ENCODE results near the gene RBX1.
"Not testable (repeated sequence)": the region's sequence is repeated elsewhere in the genome, so short reads cannot be mapped to it uniquely, and the experiment has no call there.

Gene RBX1

DNA sequence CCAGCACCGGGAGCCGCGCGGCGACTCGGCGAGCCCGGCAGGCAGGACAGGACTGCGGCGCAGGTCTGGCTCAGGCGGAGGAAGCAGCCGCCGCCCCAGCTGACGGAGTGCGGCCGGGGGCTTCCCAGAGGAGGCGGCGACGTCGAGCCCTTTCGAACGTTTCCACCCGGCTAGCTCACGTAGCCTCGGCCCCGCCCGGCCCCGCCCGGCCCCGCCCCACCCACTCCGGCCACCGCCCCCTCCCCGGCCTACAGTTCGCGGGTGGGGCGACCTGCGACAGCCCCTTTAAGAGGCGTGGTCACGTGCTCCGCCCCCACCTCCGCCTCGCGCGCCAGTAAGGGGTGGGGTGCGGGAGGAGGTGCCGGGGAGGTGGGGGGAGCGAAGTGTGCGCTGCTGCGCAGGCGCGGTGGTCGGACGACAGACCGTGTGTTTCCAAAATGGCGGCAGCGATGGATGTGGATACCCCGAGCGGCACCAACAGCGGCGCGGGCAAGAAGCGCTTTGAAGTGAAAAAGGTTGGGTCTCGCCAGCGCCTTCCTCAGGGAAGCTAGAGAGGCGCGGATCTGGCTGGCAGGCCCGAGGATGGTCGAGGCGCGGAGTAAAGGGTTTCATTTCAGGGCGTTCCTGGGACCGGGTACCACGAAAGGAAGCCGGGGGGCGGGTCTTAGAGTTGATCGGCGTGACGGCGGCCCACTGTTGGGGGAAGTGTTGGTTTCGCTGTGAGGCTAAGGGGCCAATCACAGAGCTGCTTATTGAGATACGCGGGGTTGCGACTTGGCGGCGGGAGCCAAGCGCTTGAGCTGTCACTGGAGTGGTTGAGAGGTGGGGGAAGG is at the start of gene RBX1:
TSS of gene RBX1 (plus strand) at position 417 of the 833 bp plus-strand sequence. CDS start at position 438, 21 bp downstream.
- Mint-ChIP-seq H3K27me3 (no peaks in the 10 kb centered on the region), H3K4me3 (peak within 1 kb of the TSS; percentile 99), H3K27ac (peak within 1 kb of the TSS; percentile 99 to 100), H3K9me3 (no peaks in the 10 kb centered on the region), H3K4me1 (peaks cover 25% of the 10 kb centered on the region)
- ATAC-seq (peak; percentile 91), DNase-seq (peak; percentile 99)

DNA sequence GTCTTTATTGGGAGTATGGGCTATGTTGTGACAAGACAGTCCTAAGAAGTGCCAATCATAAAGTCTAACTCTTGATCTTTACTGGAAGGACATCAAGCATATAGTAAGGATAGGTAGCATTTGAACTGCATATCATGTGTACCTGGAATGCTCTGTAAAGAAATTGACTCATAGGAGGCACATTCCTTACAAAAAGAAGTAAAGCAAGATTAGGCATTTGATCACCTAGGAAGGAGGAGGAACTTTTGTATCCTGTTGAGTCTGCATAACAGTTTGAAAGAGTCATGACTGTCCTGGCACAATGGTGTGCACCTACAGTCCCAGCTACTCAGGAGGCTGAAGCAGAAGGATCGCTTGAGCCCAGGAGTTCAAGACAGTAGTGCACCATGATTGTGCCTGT is 47.1 kb upstream of the RBX1 start:
- no peak overlapping the region for H3K4me3 Mint-ChIP-seq
- no peak for ATAC-seq
- H3K9me3 Mint-ChIP-seq: no peaks in the 10 kb centered on the region
- H3K4me1 Mint-ChIP-seq: peaks cover 4% of the 10 kb centered on the region
- H3K27ac Mint-ChIP-seq: no peak overlapping the region
- no peak for DNase-seq
- H3K27me3 Mint-ChIP-seq: no peaks in the 10 kb centered on the region

DNA sequence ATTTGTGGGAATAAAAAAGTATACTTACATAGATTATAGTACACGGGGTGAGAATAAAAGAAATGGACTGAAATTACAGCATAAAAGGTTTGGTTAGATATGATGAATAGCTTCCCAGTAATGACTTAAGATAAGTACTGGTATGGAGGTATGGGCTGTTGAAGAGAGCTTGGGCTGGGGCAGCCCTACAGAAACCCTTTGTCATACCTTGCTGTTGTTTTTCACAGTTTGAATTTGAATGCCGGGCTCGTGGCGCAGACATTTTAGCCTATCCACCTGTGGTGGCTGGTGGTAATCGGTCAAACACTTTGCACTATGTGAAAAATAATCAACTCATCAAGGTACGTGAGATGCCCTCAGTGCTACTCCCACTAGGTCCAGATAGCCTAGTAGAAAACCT is 42.3 kb upstream of the RBX1 start:
- H3K27ac Mint-ChIP-seq: no peak overlapping the region
- H3K4me3 Mint-ChIP-seq: no peak overlapping the region
- H3K9me3 Mint-ChIP-seq: no peaks in the 10 kb centered on the region
- H3K4me1 Mint-ChIP-seq: no peaks in the 10 kb centered on the region
- H3K27me3 Mint-ChIP-seq: no peaks in the 10 kb centered on the region
- ATAC-seq (no peak), DNase-seq (no peak)

DNA sequence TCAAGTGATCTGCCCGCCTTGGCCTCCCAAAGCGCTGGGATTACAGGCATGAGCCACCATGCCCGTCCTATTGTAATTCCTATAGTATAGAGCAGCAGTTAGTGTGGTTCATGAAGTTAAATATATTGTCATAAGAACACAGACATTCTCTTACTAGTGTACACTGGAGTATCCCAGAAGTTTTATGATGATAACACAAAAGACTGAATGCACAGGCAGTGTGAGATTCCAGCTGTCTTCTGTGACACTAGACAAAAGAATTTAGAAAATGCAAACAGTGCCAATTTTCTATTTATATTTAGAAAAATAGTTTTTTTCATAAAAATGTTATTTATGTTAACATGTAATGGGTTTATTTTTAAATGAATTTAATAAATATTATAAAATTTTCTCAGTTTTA is 39.4 kb upstream of the RBX1 start:
- Mint-ChIP-seq H3K27me3 (no peaks in the 10 kb centered on the region), H3K9me3 (no peaks in the 10 kb centered on the region), H3K27ac (no peak overlapping the region), H3K4me1 (no peaks in the 10 kb centered on the region), H3K4me3 (no peak overlapping the region)
- ATAC-seq: no peak
- no peak for DNase-seq

DNA sequence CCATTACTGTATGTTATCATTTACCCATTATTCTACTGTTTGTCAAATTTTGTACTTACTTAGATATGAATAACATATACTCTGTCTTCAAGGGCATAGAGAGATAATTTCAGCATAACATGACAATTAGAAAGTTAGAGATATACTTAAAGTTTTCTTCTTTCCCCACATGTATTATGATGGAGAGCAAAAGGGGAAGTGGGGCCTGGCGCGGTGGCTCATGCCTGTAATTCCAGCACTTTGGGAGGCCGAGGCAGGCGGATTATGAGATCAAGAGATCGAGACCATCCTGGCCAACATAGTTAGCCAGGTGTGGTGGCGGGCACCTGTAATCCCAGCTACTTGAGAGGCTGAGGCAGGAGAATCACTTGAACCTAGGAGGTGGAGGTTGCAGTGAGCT is 38.2 kb upstream of the RBX1 start:
- not testable (repeated sequence) for DNase-seq, H3K27me3 Mint-ChIP-seq

DNA sequence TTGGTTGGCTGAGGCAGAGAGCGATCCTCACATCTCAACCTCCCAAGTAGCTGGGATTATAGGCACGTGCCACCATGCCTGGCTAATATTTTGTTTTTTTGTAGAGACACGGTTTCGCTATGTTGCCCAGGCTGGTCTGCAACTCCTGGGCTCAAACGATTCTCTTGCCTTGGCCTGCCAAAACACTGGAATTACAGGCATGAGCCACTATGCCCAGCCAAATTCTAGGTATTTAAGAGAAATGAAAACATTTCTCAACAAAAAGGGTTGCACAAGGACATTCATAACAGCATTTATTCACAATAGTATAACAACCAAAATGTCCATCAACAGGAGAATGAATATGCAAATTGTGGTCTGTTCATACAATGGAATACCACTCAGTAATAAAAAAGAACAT is 31.7 kb upstream of the RBX1 start:
- Mint-ChIP-seq H3K4me3 (no peak overlapping the region), H3K27ac (no peak overlapping the region)
- no peak for ATAC-seq

More for the DNA sequence above, 38.2 kb upstream of the RBX1 start:
- H3K4me1 Mint-ChIP-seq, ATAC-seq, H3K9me3 Mint-ChIP-seq, H3K4me3 Mint-ChIP-seq: not testable (repeated sequence)
- peak overlapping the region; percentile 57 to 59 for H3K27ac Mint-ChIP-seq

DNA sequence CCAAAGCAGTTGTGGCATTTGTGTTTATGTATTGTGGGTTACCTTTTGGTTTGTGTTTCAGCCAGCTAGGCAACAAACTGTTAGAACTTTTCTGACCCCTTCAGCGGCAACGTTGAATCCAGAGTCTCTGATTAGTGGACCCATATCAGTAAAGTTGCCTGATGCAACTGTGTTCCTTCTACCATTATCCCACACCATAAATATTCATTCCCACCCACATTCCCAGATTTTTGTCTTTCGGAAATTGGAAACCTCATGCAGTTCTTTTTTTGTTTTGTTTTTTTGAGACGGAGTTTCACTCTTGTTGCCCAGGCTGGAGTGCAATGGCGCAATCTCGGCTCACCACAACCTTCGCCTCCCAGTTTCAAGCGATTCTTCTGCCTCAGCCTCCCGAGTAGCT is 30.7 kb upstream of the RBX1 start:
- DNase-seq: no peak
- Mint-ChIP-seq H3K27ac (no peak overlapping the region), H3K27me3 (no peaks in the 10 kb centered on the region), H3K4me3 (no peak overlapping the region), H3K4me1 (peaks cover 5% of the 10 kb centered on the region), H3K9me3 (no peaks in the 10 kb centered on the region)
- no peak for ATAC-seq

More for the DNA sequence above, 31.7 kb upstream of the RBX1 start:
- DNase-seq: no peak
- H3K9me3 Mint-ChIP-seq: no peaks in the 10 kb centered on the region
- no peaks in the 10 kb centered on the region for H3K27me3 Mint-ChIP-seq
- peaks cover 5% of the 10 kb centered on the region for H3K4me1 Mint-ChIP-seq

DNA sequence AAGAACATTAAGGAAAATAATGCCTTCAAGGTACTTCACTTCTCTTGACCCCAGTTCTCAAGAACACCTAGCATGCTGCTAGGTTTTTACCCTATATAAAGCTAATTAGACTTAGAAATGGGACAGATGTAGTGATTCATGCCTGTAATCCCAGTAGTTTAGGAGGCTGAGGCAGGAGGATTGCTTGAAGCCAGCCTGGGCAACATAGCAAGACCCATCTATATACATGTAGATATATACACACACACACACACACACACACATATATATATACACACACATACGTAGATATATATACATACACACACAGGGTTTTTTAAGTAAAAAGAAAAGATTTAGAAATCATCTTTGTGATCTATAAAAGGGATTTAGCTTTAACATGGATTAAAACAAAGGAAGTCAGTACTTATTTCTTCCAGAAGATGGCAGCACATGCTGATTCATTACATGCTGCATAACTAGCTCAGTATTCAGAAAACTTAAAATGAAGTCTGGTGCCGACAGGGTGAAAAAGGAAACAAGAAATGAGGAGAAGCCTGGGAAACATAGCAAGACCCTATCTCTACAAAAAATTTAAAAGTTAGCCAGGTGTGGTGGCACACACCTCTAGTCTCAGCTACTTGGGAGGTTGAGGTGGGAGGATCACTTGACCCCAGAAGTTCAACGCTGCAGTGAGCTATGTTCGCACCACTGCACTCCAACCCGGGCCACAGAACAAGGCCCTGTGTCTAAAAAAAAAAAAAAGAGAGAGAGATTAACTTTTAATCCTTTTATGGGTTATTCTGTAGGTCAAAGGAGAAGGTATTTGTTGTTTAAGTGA is 28.5 kb upstream of the RBX1 start:
- DNase-seq (peak; percentile 12 to 14), ATAC-seq (peak; percentile 81)
- Mint-ChIP-seq H3K27ac (peak overlapping the region in 1 of 2 donors; percentile 35), H3K9me3 (no peaks in the 10 kb centered on the region), H3K4me1 (peaks cover 5% of the 10 kb centered on the region), H3K27me3 (no peaks in the 10 kb centered on the region), H3K4me3 (no peak overlapping the region)

DNA sequence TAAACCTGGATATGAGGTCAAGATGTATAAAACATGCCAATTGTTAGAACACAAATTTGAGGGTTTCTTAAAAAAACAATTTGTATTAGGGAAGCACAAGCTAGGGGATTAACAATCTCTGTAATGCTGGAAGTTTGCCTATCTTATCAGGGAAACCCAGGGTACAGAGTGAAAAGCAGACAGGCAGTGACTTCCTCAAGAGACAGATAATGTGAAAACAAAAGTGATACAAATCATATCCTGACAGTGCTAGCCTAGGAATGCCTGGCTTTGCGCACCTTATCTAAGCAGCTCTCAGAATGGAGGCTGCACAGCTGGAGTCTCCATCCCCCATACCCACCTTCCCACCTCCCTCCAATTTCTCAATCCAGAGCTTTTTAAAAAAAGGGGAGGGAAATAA is 22.5 kb upstream of the RBX1 start:
- Mint-ChIP-seq H3K27me3 (no peaks in the 10 kb centered on the region), H3K27ac (no peak overlapping the region), H3K4me1 (no peaks in the 10 kb centered on the region), H3K4me3 (no peak overlapping the region), H3K9me3 (no peaks in the 10 kb centered on the region)
- no peak for ATAC-seq
- no peak for DNase-seq

DNA sequence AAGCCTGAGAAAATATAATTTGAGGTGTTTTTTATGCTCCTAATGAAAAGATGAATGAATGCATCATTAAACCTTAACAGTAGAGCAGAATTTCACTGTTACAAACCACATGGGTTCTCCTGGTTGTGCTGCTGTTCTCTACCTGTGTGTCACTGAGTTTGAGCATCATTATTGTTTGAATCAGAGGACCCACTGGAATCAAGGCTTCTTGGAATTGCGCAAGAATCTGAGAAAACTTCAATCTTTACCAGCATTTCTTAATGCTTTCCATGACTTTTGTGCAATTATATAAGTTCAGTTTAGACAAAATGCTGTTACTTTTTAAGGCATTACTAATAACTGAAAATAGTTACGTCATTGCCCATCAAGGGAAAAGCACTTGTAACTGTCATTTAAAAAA is 18.8 kb upstream of the RBX1 start:
- Mint-ChIP-seq H3K4me1 (no peaks in the 10 kb centered on the region), H3K27ac (no peak overlapping the region), H3K27me3 (no peaks in the 10 kb centered on the region), H3K9me3 (no peaks in the 10 kb centered on the region), H3K4me3 (no peak overlapping the region)
- ATAC-seq (no peak), DNase-seq (no peak)

DNA sequence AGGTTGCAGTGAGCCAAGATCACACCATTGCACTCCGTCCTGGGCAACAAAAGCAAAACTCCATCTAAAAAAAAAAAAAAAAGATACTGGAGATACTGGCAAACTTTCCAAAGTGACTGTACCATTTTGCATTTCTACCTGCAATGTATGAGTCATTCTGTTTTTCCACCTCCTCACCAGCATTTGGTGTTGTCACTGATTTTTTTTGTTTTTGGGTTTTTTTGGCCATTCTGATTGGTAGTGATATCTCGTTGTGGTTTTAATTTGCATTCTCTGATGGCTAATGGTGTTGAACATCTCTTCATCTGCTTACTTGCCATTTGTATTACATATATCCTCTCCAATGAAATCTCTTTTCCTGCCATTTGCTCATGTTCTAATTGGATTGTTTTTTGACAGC is 12.0 kb upstream of the RBX1 start:
- Mint-ChIP-seq H3K4me1 (peaks cover 9% of the 10 kb centered on the region), H3K27me3 (no peaks in the 10 kb centered on the region), H3K9me3 (no peaks in the 10 kb centered on the region), H3K4me3 (no peak overlapping the region), H3K27ac (no peak overlapping the region)
- DNase-seq (no peak), ATAC-seq (peak; percentile 48)

DNA sequence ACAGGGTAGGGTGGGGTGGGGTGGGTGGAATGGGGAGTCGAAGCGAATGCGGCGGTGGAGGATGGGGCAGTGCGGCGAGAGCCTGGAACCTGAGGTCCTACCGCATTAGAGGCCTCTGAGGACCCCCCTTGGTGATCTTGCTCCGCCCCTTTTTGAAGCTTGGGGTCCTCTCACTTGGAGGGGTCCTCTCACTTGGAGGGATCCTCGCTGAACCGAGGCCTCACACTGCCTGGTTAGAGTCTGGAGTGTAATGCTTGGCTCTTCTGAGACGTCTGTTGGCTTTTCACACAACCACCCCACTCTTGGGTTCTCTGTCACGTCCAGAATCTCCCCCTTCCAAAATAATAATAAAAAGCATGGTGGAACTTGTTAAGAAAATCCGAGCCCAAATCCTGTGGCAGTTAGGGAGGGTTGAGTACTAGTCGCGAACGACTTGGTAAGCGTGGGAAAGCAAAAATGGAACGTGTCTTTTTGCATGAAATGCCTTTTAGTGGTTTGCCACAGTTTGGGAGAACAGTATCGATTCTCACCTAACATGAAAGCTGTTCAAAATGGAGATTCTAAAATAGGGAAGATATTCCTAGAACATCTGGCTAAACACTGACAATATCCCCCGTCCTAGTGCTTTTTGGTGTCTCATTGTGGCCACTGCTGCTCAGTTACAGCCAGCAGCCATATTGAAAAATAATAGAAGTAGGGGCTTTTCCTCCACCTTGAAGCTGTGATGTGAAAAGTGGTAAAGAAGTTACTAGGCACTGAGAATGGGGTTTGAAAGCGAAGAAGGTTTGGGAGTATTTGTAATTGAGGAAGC is 822 bp downstream of the RBX1 start:
- H3K4me3 Mint-ChIP-seq: peak overlapping the region; percentile 99
- no peak for DNase-seq
- no peaks in the 10 kb centered on the region for H3K9me3 Mint-ChIP-seq
- no peaks in the 10 kb centered on the region for H3K27me3 Mint-ChIP-seq
- peaks cover 25% of the 10 kb centered on the region for H3K4me1 Mint-ChIP-seq
- peak overlapping the region; percentile 99 to 100 for H3K27ac Mint-ChIP-seq
- ATAC-seq: peak; percentile 1

DNA sequence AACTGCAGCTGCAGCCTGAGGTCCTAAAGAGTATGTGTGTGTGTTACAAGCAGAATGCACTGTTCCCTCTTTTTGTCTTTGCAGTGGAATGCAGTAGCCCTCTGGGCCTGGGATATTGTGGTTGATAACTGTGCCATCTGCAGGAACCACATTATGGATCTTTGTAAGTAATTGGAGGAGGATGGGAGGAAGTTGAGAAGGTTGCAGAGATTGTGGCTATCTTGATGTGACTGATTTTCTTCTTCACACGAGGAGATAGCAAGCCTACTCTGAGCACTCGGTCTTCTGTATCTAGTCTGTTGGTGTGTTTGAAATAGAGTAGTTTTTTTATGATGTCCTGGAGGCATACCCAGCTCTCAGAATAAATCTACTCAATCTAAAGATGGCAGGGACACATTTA is 2.3 kb downstream of the RBX1 start:
- Mint-ChIP-seq H3K9me3 (no peaks in the 10 kb centered on the region), H3K4me1 (peaks cover 26% of the 10 kb centered on the region), H3K27me3 (no peaks in the 10 kb centered on the region), H3K4me3 (peak overlapping the region; percentile 99), H3K27ac (peak overlapping the region in 1 of 2 donors; percentile 37)
- DNase-seq: no peak
- no peak for ATAC-seq

DNA sequence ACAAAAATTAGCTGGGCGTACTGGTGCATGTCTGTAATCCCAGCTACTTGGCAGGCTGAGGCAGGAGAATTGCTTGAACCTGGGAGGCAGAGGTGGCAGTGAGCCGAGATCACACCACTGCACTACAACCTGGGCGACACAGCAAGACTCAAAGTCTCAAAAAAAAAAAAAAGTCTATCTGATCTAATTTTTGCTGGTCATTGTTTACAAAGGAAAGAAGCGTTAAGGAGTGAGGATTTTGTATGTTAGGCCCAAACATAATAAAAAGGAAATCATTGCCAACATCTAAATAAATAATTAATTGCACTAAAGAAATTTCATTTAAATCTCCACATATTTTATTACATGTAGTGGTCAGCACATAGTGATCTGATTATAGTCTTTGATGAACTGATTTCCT is 2.9 kb downstream of the RBX1 start:
- Mint-ChIP-seq H3K27me3 (no peaks in the 10 kb centered on the region), H3K9me3 (no peaks in the 10 kb centered on the region), H3K27ac (peak overlapping the region; percentile 29 to 67), H3K4me3 (no peak overlapping the region), H3K4me1 (peaks cover 32% of the 10 kb centered on the region)
- DNase-seq (no peak), ATAC-seq (no peak)

DNA sequence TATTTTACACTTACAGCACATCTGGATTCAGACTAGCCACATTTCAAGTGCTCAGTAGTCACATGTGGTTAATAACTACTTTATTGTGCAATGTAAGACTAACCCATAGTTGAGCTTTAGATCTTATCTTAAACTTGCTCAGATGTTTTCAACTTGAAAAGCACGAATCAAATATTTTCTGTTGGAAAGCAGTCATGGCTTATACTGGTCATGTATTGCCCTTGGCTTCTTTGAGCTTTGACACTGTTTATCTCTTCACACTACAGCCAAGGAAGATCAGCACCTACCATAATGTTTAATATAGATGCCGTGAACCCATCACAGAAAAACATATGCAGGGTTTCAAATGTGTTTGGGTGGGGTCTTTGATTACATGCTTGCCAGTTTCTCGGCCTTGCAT is 4.4 kb downstream of the RBX1 start:
- H3K9me3 Mint-ChIP-seq: no peaks in the 10 kb centered on the region
- H3K27ac Mint-ChIP-seq: no peak overlapping the region
- DNase-seq: no peak
- H3K4me1 Mint-ChIP-seq: peaks cover 39% of the 10 kb centered on the region
- no peak overlapping the region for H3K4me3 Mint-ChIP-seq
- ATAC-seq: no peak
- H3K27me3 Mint-ChIP-seq: no peaks in the 10 kb centered on the region

Measured in stimulated activated naive CD8-positive, alpha-beta T cell treated with anti-CD3 and anti-CD28 coated beads, Interleukin-15, amount 100 ng/mL, for 72 hours (primary cell).